GM21528 (cell line): ENCODE measurements around the gene TNFRSF8.
A peak's percentile ranks its signal among the peaks of the same experiment; 100 is the strongest.
"Not testable (repeated sequence)": the region's sequence is repeated elsewhere in the genome, so short reads cannot be mapped to it uniquely, and the experiment has no call there.

ENCODE experiments used
- ATAC-seq: cut with Tn5 transposase; IDR thresholded peaks from one replicate; pipeline ENCODE4 v1.9.1; 2021; ENCODE audit warnings: mild to moderate bottlenecking, moderate library complexity; ENCODE audit not compliant: unreplicated experiment, low FRiP score

Gene TNFRSF8

GRCh38 chr1:12038356-12039163, 24.5 kb upstream of the TNFRSF8 start:
- no peak for ATAC-seq

GRCh38 chr1:12039164-12039525, 24.0 kb upstream of the TNFRSF8 start:
- no peak for ATAC-seq

GRCh38 chr1:12039824-12040456, 23.2 kb upstream of the TNFRSF8 start:
- peak; percentile 41 for ATAC-seq

GRCh38 chr1:12040457-12041051, 22.5 kb upstream of the TNFRSF8 start:
- ATAC-seq, result peak; percentile 77

GRCh38 chr1:12044187-12044877, 18.8 kb upstream of the TNFRSF8 start:
- not testable (repeated sequence) for ATAC-seq

- ATAC-seq, result no peak
Observed at GRCh38 chr1:12046749-12047119, 16.4 kb upstream of the TNFRSF8 start.

- ATAC-seq, result peak; percentile 45
Observed at GRCh38 chr1:12047120-12047876, 15.8 kb upstream of the TNFRSF8 start.

- ATAC-seq, result no peak
Observed at GRCh38 chr1:12048372-12048771, 14.7 kb upstream of the TNFRSF8 start.

GRCh38 chr1:12049616-12050015, 13.5 kb upstream of the TNFRSF8 start:
- no peak for ATAC-seq

- ATAC-seq, result no peak
Observed at GRCh38 chr1:12051361-12051760, 11.7 kb upstream of the TNFRSF8 start.

GRCh38 chr1:12052008-12052573, 11.0 kb upstream of the TNFRSF8 start:
- ATAC-seq, result peak; percentile 71

- ATAC-seq, result no peak
Observed at GRCh38 chr1:12052997-12053686, 10.0 kb upstream of the TNFRSF8 start.

- no peak for ATAC-seq
Observed at GRCh38 chr1:12053752-12054548, 9.2 kb upstream of the TNFRSF8 start.

- ATAC-seq, result no peak
Observed at GRCh38 chr1:12055259-12055658, 7.8 kb upstream of the TNFRSF8 start.

GRCh38 chr1:12056331-12056841, 6.7 kb upstream of the TNFRSF8 start:
- ATAC-seq, result no peak

- ATAC-seq, result no peak
Observed at GRCh38 chr1:12057382-12057781, 5.7 kb upstream of the TNFRSF8 start.

- ATAC-seq, result no peak
Observed at GRCh38 chr1:12057940-12058687, 5.0 kb upstream of the TNFRSF8 start.

GRCh38 chr1:12059226-12059625, 3.9 kb upstream of the TNFRSF8 start:
- no peak for ATAC-seq
